Measurements from ENCODE around the gene MYORG.

The MYORG gene

GRCh38 chr9:34384368-34385165, 7.9 kb upstream of the MYORG start:
- no peak for DNase-seq

GRCh38 chr9:34383904-34384303, 7.2 kb upstream of the MYORG start:
- no peak for DNase-seq

DNA sequence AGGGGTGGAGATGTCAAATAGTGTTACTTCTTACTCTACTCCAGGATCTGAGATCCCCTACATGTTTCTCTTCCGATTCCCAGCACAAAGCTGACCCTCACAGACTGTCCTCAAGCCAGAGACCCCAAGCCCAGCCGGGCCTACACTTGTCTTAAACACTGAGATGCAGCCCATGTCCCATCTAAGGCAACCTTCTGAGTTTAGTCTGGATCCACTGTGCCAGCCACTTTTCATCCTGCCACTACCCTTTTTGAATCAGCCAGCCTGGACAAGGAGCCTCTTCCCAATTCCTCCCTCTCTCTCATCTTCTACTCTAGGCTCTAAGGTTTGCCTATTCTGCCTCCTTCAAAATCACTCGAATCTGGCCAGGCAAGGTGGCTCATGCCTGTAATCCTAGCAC, 6.2 kb upstream of the MYORG start:
- DNase-seq: no peak

DNA sequence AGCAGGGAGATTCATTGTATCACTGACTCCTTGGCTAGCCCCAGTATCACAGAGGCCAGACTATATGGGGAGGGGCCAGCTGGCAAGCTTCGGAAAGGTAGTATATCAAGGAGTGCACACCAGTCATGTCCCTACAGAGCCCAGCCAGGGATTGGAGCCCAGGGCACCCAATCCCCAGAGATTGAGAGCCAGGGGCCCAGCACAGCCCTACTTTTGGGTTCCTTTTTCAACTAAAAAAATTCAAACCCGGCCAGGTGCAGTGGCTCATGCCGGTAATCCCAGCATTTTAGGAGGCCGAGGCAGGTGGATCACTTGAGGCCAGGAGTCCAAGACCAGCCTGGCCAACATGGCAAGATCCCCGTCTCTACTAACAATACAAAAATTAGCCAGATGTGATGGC, 5.4 kb upstream of the MYORG start:
- DNase-seq: no peak

GRCh38 chr9:34381323-34381722, 4.6 kb upstream of the MYORG start:
- peak; percentile 13 to 33 (median 26) for DNase-seq

GRCh38 chr9:34380511-34381315, 4.0 kb upstream of the MYORG start:
- peak; percentile 75 to 90 (median 80) for DNase-seq

DNA sequence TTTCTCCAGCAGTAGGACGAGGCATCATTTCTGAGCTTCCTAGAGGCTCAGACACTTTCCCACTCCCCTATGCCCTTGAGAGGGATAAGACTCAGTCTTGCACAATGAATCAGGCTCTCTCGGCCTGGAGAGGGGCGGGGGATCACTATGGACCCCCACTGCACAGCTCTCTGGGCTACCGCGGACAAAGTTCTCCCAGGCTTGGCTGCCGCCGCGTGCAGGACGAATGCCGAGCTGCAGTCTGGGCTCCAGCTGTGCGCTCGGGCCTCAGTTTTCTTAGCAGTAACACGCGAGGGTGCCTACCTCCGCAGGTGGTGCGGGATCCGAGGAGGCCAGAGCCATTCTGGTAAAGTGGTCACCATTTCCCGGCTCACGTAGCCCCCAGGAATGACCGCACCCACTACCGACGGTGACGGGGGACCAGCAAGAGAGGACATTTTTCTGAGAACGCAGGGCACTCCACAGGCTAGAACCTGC, 3.4 kb upstream of the MYORG start:
- peak in 2 of 6 experiments; percentile 35 to 45 for DNase-seq

GRCh38 chr9:34379334-34380033, 2.8 kb upstream of the MYORG start:
- DNase-seq: peak; percentile 81 to 93 (median 86)

GRCh38 chr9:34378376-34379060, 1.8 kb upstream of the MYORG start:
- no peak for DNase-seq

DNA sequence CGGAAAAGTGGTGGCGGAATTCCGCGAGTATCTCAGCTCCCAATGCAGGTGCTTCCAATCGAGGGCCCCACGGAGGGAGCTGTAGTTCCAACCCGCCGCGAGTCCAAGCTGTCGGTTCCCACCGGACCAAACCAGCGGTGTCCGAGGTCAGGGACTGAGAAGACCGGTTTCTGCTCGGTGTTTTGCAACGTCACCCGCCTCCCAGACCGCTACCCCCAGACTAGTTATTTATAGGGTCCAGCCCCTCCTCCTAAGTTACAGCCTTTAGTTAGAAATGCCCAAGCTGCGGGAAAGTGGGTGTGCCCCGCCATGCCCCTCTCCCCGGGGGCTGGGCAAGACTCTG, 677 bp upstream of the MYORG start:
- no peak for DNase-seq

DNA sequence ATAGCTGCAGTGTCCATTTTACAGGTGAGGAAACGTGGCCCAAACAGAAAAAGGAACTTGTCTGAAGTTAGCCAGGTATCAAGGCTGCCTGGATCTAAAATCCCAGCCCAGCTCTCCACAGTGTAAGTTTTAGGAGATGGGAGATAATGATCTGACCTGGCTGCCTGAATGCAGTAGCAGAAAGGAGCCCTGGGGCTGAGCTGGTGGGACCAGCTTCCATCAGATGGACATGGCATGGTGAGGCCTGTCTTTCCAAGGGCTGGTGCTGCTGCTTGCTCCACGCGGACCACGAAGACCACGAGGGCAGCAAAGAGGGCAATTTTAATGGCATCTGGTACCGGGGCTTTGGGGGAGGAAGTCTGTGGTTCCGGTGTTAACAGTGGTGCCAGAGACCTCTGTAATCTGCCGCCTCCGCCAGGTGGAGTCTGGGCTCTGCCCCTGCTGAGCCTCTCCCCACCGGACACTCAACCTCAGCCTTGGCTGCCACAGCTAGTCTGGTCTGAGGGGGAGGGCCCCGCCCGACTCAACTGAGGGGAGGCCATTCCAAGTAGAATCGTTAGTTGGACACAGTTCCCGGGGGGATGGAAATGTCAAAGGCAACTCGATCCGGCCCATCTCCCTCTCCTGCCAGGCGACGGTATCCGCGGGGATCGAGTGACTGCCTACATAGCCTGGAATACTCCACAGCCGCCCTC, 650 bp downstream of the MYORG start:
- DNase-seq: peak in 4 of 6 experiments; percentile 19 to 55 (median 29)

- no peak for DNase-seq
Measured at GRCh38 chr9:34374905-34375552, 1.7 kb downstream of the MYORG start.

- no peak for DNase-seq
Measured at GRCh38 chr9:34374339-34374738, 2.4 kb downstream of the MYORG start.

GRCh38 chr9:34373749-34374148, 2.9 kb downstream of the MYORG start:
- DNase-seq: no peak

- no peak for DNase-seq
Measured at GRCh38 chr9:34372467-34373011, 4.2 kb downstream of the MYORG start.

- DNase-seq: no peak
Measured at GRCh38 chr9:34371886-34372466, 4.7 kb downstream of the MYORG start.

DNA sequence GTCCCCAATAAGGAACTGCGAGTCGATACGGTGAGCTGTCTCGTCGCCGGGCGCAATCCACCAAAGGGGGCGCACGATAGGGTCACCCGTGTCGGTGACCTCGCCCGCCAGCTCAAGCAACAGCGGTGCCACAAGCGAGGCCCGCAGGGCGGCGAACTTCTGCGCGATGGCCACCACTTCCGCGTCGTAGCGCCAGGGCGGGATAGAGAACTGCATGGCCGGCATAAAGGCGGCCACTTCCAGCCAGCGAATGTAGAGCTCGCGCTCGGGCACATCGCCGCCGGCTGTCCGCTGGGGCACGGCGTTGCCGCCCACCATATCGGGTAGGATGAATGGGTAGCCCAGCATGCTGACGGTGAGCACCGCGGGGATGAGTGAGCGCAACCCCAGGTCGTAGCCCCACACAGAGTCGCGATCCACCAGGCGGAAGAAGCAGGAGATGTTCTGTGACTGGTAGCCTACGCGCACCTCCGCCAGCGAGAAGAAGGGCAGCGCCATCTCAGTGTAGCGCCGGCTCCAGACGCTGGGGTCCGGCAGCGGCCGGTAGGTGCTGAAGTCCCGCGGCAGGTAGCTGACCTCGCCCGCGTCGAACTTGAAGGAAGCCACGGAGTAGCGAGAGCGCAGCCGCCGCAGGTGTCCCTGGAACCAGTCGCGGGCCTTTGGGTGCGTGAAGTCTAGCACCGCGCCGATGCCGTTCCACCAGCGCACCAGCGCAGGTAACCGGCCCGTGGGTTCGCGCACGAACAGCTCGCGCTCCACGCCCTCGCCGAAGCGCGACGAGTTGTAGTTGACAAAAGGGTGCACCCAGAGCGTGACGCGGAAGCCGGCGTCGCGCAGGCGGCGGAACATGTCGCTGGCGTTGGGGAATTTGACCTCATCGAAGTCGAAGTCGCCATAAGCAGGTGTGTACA, 5.5 kb downstream of the MYORG start:
- DNase-seq: peak in 1 of 6 experiments; percentile 8

- no peak for DNase-seq
Measured at GRCh38 chr9:34370335-34370969, 6.2 kb downstream of the MYORG start.

GRCh38 chr9:34369636-34370035, 7.1 kb downstream of the MYORG start:
- DNase-seq: no peak
